ENCODE data around the gene FBXO31.

FBXO31 gene

GRCh38 chr16:87323727-87324410 is 59.7 kb downstream of the FBXO31 start:
- no peak for DNase-seq

- DNase-seq, result no peak
These were observed 60.5 kb downstream of the FBXO31 start for GRCh38 chr16:87322833-87323726.

GRCh38 chr16:87322360-87322759 is 61.2 kb downstream of the FBXO31 start:
- DNase-seq, result no peak

GRCh38 chr16:87321336-87322107 is 62.1 kb downstream of the FBXO31 start:
- no peak for DNase-seq

- no peak for DNase-seq
These were observed 62.9 kb downstream of the FBXO31 start for GRCh38 chr16:87320510-87321227.

- DNase-seq, result no peak
These were observed 63.5 kb downstream of the FBXO31 start for GRCh38 chr16:87319997-87320491.

- no peak for DNase-seq
These were observed 64.6 kb downstream of the FBXO31 start for GRCh38 chr16:87319011-87319410.

GRCh38 chr16:87317750-87318644 is 65.6 kb downstream of the FBXO31 start:
- peak; percentile 74 for DNase-seq

- peak; percentile 99 for DNase-seq
These were observed 66.4 kb downstream of the FBXO31 start, which contains the start of gene C16orf95 for GRCh38 chr16:87316923-87317749. Gene C16orf95, minus strand, starts transcription at chr16:87317392. Its CDS starts 150 bp downstream, at chr16:87317242.

GRCh38 chr16:87316450-87316922 is 67.1 kb downstream of the FBXO31 start:
- DNase-seq, result no peak

- no peak for DNase-seq
These were observed 68.6 kb downstream of the FBXO31 start for GRCh38 chr16:87314990-87315420.

GRCh38 chr16:87312008-87312407 is 71.6 kb downstream of the FBXO31 start:
- no peak for DNase-seq

GRCh38 chr16:87311387-87311786 is 72.2 kb downstream of the FBXO31 start:
- no peak for DNase-seq

GRCh38 chr16:87310610-87311009 is 73.0 kb downstream of the FBXO31 start:
- no peak for DNase-seq

- DNase-seq, result no peak
These were observed 73.7 kb downstream of the FBXO31 start for GRCh38 chr16:87309620-87310525.

- no peak for DNase-seq
These were observed 74.8 kb downstream of the FBXO31 start for GRCh38 chr16:87308826-87309225.

- DNase-seq, result no peak
These were observed 77.1 kb downstream of the FBXO31 start for GRCh38 chr16:87306516-87306915.

GRCh38 chr16:87305505-87306391 is 77.8 kb downstream of the FBXO31 start:
- DNase-seq, result no peak
